ENCODE data around the gene RALGDS.
"Not testable (repeated sequence)": the region's sequence is repeated elsewhere in the genome, so short reads cannot be mapped to it uniquely, and the experiment has no call there.

The RALGDS gene

DNA sequence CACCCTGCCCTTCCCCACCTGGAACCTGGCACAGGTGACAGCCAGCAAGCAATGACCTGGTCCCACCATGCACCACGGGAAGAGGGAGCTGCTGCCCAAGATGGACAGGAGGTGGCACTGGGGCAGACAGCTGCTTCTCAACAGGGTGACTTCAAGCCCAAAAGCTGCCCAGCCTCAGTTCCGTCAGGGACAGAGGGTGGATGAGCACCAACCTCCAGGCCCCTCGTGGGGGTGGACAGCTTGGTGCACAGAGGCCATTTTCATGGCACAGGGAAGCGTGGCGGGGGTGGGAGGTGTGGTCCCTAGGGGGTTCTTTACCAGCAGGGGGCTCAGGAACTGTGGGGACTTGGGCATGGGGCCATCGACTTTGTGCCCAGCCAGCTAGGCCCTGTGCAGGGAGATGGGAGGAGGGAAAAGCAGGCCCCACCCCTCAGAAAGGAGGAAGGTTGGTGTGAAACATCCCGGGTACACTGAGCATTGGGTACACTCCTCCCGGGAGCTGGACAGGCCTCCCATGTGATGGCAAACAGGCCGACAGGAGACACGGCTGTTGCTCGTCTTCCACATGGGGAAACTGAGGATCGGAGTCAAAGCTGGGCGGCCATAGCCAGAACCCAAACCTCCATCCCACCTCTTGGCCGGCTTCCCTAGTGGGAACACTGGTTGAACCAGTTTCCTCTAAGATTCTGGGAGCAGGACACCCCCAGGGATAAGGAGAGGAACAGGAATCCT lies 57.4 kb downstream of the RALGDS start:
- DNase-seq: no peak

GRCh38 chr9:133063159-133063499 lies 57.9 kb downstream of the RALGDS start:
- DNase-seq: no peak

GRCh38 chr9:133062569-133062968 lies 58.5 kb downstream of the RALGDS start:
- DNase-seq: not testable (repeated sequence)

- not testable (repeated sequence) for DNase-seq
Measured at GRCh38 chr9:133061764-133062145, 59.3 kb downstream of the RALGDS start, which contains the start of gene CEL. CEL (plus strand) TSS chr9:133061981; CDS start chr9:133062003, 22 bp downstream.

DNA sequence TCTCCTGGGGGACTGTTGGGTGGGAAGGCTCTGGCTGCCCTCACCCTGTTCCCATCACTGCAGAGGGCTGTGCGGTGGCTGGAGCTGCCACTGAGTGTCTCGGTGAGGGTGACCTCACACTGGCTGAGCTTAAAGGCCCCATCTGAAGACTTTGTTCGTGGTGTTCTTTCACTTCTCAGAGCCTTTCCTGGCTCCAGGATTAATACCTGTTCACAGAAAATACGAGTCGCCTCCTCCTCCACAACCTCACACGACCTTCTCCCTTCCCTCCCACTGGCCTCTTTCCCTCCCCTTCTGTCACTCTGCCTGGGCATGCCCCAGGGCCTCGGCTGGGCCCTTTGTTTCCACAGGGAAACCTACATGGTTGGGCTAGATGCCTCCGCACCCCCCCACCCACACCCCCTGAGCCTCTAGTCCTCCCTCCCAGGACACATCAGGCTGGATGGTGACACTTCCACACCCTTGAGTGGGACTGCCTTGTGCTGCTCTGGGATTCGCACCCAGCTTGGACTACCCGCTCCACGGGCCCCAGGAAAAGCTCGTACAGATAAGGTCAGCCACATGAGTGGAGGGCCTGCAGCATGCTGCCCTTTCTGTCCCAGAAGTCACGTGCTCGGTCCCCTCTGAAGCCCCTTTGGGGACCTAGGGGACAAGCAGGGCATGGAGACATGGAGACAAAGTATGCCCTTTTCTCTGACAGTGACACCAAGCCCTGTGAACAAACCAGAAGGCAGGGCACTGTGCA lies 59.8 kb downstream of the RALGDS start:
- not testable (repeated sequence) for DNase-seq

- DNase-seq: no peak
Measured at GRCh38 chr9:133060417-133060841, 60.6 kb downstream of the RALGDS start.

DNA sequence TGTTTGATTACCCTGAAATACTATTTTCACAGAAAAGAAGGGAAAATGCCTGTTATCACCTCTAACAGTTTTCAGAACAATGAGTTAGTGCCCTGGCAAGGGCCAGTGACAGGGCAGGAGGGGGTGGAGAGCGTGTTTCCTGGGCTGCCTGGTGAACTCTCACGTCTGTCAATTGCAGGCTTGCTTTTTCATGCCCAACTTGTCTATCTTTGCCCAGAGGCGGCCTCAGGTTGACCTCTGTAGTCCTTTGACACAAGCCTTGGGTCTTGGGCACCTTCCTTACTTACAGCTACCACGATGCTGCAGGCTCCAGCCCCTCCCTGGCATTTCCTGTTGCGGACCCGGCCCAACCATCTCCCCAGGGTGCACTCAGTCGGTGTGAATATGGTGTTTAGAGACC lies 61.4 kb downstream of the RALGDS start:
- no peak for DNase-seq

- no peak for DNase-seq
Measured at GRCh38 chr9:133058550-133059320, 62.3 kb downstream of the RALGDS start.

- DNase-seq: no peak
Measured at GRCh38 chr9:133058071-133058470, 63.0 kb downstream of the RALGDS start.

- no peak for DNase-seq
Measured at GRCh38 chr9:133057553-133057952, 63.5 kb downstream of the RALGDS start.

GRCh38 chr9:133057006-133057405 lies 64.0 kb downstream of the RALGDS start:
- no peak for DNase-seq

GRCh38 chr9:133056533-133056932 lies 64.5 kb downstream of the RALGDS start:
- no peak for DNase-seq

GRCh38 chr9:133055788-133056420 lies 65.1 kb downstream of the RALGDS start:
- no peak for DNase-seq

GRCh38 chr9:133054966-133055365 lies 66.1 kb downstream of the RALGDS start:
- no peak for DNase-seq

GRCh38 chr9:133054194-133054890 lies 66.7 kb downstream of the RALGDS start:
- no peak for DNase-seq

DNA sequence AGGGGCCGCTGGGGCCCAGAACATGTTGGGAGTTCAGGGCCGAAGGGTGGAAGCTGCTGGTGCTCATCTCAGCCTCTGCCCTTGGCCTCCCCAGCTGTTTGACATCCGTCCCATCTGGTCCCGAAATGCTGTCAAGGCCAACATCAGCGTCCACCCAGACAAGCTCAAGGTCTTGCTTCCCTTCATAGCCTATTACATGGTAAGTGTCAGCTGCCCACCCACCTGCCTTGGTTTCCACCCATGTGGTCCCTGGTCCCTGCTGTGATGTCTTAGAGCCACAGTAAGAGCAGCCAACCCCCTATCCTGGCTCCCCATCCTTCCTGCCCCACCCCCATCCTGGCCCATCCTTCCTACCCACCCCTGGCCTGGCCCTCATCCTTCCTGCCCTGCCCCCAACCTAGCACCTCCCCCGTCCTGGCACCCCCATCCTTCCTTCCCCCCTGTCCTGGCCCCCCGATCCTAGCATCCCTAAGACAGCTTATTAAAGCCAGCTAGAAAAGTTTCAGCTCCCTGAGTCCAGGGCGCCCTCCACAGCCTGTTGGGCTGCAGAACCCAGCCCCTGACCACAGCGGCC lies 69.0 kb downstream of the RALGDS start:
- no peak for DNase-seq

DNA sequence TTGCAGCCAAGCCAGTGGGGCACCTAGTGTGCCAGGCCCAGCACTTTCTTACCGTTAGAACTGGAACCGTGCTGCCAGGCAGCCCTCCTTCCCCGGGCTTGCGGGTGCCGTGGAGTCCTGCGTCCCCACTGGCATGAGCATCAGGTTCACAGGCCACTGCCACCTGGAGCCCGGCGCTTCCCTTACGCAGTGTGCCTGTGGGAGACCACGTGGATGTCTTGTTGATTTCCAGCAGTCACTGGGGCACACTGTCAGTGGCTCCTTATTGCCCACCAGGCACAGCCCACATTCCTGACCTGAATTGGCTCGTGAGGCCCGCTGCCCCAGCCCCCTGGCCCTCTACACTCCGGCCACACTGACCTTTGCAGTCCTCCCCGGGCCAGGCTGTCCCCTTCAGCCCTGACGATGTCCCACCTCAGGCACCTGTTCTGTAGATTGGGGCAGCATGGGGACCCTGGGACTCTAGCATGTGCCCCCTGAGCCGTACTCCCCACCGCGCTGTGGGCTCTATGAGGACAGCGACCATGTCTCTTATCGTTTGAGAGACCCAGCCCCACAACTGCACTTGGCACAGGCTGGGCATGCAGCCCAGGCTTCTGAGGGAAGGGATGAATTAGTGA lies 69.6 kb downstream of the RALGDS start:
- no peak for DNase-seq

GRCh38 chr9:133050781-133051180 lies 70.3 kb downstream of the RALGDS start:
- DNase-seq: no peak

- DNase-seq: no peak
Measured at GRCh38 chr9:133050142-133050541, 70.9 kb downstream of the RALGDS start.

GRCh38 chr9:133049043-133049442 lies 72.0 kb downstream of the RALGDS start:
- DNase-seq: no peak

- peak; percentile 27 for DNase-seq
Measured at GRCh38 chr9:133048595-133048994, 72.4 kb downstream of the RALGDS start.

Measured in CD4-positive, alpha-beta T cell treated with Interleukin-4 for 4 hours (primary cell).